Fibroblast of gingiva (primary cell): ENCODE data around the gene SLF2.
"Not testable (repeated sequence)": the region's sequence is repeated elsewhere in the genome, so short reads cannot be mapped to it uniquely, and the experiment has no call there.

Experiments used
- DNase-seq: peaks from one replicate; pipeline ENCODE4 v3.0.0-alpha.2; 2011; ENCODE audit warnings: low read depth

The SLF2 gene

GRCh38 chr10:100962351-100963080, 49.8 kb downstream of the SLF2 start:
- DNase-seq, result peak; percentile 36

DNA sequence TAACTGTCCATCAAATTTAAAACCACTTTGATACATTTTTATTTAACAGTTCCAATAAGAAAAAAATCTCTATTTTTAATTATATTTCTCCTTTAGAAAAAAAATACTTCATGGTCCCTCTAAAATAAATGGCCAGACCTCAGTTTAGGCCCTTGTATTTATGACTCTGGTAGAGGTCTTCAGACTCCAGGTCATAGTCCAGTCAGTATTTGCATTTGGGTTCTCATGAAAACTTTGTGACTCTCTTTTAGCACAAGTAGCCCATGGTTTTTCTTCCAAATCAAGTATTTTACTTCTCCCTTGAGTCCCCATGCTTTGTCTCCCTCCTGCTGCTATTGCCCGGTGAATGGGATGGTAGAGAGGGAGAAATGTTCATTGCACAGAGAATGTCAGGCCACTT, 51.1 kb downstream of the SLF2 start:
- DNase-seq, result no peak

DNA sequence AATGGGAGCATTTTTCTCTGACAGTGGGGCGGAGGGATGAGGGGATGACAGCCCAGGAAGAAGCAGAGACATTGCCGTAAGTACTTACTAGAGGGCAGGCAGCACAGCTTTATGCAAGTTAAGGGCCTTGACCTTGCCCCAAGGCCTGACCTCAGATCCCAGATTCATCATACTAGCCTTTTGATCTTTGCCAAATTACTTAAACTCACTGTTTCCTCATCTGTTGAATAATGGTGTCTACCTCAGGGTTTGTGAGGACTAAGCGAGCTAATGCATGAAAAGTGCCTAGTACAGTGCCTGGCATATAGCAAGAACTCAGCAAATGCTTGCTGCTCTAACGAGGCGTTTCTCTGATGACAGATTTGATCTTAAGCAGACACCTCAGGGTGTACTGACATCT, 53.1 kb downstream of the SLF2 start:
- DNase-seq, result no peak

DNA sequence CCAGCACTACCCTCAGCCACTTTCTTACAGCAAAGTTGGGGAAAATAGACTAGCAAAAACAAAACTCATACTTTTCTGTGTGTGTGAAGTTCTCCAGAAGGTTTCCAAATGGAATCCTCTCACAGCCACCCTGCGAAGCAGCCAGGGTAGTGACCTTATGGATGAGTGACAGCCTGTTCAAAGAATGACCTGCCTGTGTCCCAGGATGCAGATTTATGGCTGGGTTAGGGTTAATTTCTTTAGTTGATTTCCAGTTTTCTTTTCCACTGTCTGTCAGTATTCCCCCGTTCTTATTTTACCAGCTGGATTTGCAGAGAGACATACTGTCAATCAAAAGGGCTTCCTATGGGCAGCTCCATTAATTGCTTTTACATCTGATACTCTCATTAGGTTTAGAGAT, 54.1 kb downstream of the SLF2 start:
- DNase-seq, result no peak

GRCh38 chr10:100967332-100967731, 54.6 kb downstream of the SLF2 start:
- DNase-seq, result no peak

- no peak for DNase-seq
These were observed 55.4 kb downstream of the SLF2 start for GRCh38 chr10:100968062-100968736.

GRCh38 chr10:100968863-100969186, 56.1 kb downstream of the SLF2 start:
- DNase-seq, result no peak

GRCh38 chr10:100969187-100970075, 56.7 kb downstream of the SLF2 start, which contains the start of gene SEMA4G:
Gene SEMA4G, plus strand, starts transcription at chr10:100969504. Its CDS starts 3,409 bp downstream, at chr10:100972913.
- DNase-seq, result no peak

- no peak for DNase-seq
These were observed 57.5 kb downstream of the SLF2 start for GRCh38 chr10:100970076-100970913.

DNA sequence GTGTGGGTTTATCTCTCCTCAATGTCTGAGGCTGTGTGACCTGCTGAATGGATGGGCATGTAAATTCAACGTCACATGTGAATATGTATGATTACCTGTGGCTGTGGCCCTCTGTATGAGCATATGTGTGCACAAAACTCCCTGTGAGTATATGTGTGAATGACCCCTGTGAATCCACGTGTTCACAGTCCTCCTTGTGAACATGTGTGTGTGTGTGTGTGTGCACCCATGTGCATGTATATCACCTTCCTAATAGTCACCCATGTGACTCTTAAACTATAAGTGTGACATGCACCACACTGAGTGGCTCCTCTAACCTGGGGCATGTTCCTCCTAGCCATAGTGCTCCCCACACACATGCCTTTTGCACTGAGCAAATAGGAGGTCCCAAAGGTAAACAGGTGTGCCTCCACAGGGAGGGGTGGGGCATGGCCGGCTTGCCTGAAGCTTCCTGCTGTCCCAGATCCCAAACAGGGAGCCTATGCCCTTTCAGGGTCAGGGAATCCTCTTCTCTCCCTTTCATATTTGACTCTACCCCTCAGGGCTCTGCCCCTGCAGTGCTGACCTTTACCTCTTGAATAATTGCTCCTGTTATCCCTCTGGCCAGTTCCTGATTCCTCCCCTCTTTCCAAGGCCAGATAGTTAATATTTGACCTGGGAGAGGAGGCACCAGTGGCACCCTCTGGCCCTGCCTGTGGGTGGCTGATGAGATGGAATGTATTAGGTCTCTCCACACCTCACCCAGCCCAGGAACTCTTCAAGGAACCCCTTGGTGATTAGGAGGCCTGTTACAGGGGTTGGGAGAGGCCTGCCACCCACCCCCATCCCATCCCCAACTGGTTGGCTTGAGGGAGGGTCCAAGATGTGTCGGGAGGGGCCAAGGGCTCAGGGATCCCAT, 58.4 kb downstream of the SLF2 start:
- DNase-seq, result no peak

DNA sequence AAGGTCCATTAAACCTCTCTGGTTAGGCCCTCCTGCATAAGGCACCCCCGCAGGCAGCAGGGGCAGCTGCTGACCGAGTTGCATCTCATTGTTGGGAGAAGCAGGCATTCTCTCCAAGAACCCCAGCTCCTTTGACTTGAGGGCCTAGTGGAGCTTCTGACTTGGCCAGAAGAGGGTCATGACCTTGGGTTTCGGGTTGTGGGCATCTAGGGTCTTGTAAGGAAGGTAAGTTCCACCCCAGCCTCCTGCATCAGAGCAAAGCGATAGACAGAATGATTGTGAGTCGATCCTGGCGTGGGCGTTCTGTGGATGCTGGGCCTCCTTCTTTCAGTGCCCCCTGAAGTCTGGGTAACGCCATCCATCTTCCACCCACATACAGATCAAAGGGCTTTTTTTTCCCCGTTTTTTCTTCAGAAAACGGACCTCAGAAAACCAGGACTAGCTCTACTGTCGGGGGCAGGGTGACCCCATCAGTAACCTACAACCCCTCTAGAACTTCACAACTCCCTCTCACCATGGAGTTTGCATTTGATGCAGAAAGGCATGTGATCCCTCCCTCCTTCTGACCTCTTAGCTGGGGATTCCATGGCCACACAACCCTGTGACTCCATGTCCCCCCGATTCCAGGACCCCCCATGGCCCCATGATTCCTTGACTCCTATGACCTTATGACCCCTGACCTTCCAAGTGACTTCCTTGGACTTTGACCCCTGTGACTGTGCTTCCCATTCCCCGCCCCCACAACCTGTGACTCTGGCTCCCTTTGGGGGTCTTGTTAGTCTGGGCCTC, 59.5 kb downstream of the SLF2 start:
- DNase-seq, result no peak

DNA sequence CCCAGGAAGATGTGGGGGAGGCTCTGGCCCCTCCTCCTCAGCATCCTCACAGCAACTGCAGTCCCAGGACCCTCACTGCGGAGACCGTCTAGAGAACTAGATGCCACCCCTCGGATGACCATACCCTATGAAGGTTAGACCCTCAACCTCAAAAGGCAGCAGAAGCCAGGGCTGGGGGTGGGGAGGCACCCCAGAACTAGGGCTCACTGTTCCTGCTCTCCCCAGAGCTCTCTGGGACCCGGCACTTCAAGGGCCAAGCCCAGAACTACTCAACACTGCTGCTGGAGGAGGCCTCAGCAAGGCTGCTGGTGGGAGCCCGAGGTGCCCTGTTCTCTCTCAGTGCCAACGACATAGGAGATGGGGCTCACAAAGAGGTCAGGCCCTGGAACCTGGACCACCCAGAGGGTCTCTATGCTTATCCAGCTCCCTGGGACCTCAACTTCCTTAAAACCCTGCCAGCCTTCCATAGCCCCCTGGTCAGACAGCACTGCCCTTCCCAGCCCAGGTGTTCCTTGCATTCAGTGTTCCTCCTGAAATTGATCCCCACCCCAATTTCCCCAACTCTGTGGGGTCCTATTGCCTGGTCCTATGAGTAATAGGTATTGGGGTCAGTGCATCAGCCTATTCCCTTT, 60.3 kb downstream of the SLF2 start:
- DNase-seq, result no peak

- DNase-seq, result not testable (repeated sequence)
These were observed 62.6 kb downstream of the SLF2 start for GRCh38 chr10:100975397-100975796.

DNA sequence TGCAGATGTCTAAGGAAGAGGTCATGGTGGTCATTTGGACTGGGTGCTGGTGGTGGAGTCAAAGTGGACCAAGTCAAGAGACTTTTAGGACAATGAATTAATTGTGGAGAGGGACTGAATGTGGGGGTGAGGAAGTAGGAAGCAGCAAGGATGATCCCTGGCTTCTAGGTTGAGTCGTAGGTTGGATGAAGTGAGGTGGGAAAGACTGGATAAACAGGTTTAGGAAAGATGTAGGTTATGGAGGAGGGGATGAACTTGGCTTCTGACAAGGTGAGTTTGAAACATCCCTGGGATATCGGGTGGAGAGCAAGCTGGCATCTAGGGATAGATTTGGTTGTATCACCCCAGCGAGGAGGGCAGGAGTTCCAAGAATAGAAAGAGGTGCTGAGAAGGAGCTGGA, 64.1 kb downstream of the SLF2 start:
- DNase-seq, result no peak

- no peak for DNase-seq
These were observed 64.7 kb downstream of the SLF2 start for GRCh38 chr10:100977436-100977835.

GRCh38 chr10:100978121-100978900, 65.5 kb downstream of the SLF2 start:
- DNase-seq, result no peak

GRCh38 chr10:100978901-100979195, 66.1 kb downstream of the SLF2 start:
- no peak for DNase-seq

- no peak for DNase-seq
These were observed 67.1 kb downstream of the SLF2 start for GRCh38 chr10:100979791-100980272.

- DNase-seq, result no peak
These were observed 67.5 kb downstream of the SLF2 start for GRCh38 chr10:100980311-100980710.
